HepG2 (cell line): ENCODE measurements around the gene THOP1. TPM values are rescaled to one million over a fixed set of nuclear protein-coding genes. Genes with fewer than 3 reads are reported as not detected.

Experiments used
- ATAC-seq: fragments of 200-7000 bp; cut with Tn5 transposase; 3 replicates; pipeline ENCODE4 v1.9.1; 2020; ENCODE audit warnings: mild to moderate bottlenecking, moderate library complexity
- BruUV-seq: library from RNA; stranded (reverse); fragments of 400-500 nt; replicated peaks from 2 replicates; lab custom pipeline; 2021; lab: Mats Ljungman, UMichigan
- CTCF ChIA-PET: fragments of 300-600 bp; formaldehyde crosslinking; extraction: SDS; loops from one replicate; lab custom pipeline; 2021; ENCODE audit warnings: low total read pairs, inconsistent platforms, low intra/inter-chr PET ratio; lab: Yijun Ruan, JAX
- POLR2A ChIA-PET: fragments of 350-600 bp; sonication (Branson Sonifier 250); formaldehyde crosslinking; loops from one replicate; lab custom pipeline; 2020; ENCODE audit warnings: antibody characterized with exemption, inconsistent platforms; lab: Yijun Ruan, JAX
- DNase-seq: peaks from one replicate; pipeline ENCODE4 v3.0.0-alpha.2; 2015; ENCODE audit warnings: low spot score
- FAIRE-seq: peaks from 3 replicates; lab custom pipeline; 2011; peaks lifted over from hg19 to GRCh38; lab: Jason Lieb, UNC
- H2AFZ ChIP-seq: one replicate; pipeline ENCODE4 v1.6.1; 2011; ENCODE audit warnings: low read length, inconsistent platforms
- H3K27ac ChIP-seq: fragments of 300-600 bp; 3 replicates; pipeline ENCODE4 v1.8.0; 2011; ENCODE audit warnings: mixed run types, mild to moderate bottlenecking, mixed read lengths, low read length, inconsistent platforms; ENCODE audit not compliant: insufficient read depth; ENCODE audit errors: extremely low read length
- H3K27me3 ChIP-seq, 2 experiments: fragments of 200-600 bp in 1 of 2; 2 replicates in 1 of 2; 3 replicates in 1 of 2; pipeline versions ENCODE4 v1.6.0 to v1.8.0; 2011; ENCODE audit warnings: low read length in 2 of 2, mild to moderate bottlenecking in 2 of 2, moderate library complexity in 2 of 2, inconsistent platforms in 1 of 2; ENCODE audit not compliant: insufficient read depth in 2 of 2, control insufficient read depth in 1 of 2
- H3K36me3 ChIP-seq, 2 experiments: fragments of 200-600 bp in 1 of 2; replicated peaks in 1 of 2; 2 replicates in 1 of 2; 3 replicates in 1 of 2; pipeline versions ENCODE4 v1.5.1 to v1.8.0; 2011; ENCODE audit warnings: low read length in 2 of 2, inconsistent platforms in 1 of 2; ENCODE audit not compliant: insufficient read depth in 2 of 2, control insufficient read depth in 1 of 2
- H3K4me1 ChIP-seq: 2 replicates; pipeline ENCODE4 v1.5.1; 2012; ENCODE audit warnings: low read length, inconsistent platforms; ENCODE audit not compliant: insufficient read depth
- H3K4me2 ChIP-seq: 2 replicates; pipeline ENCODE4 v1.6.0; 2011; ENCODE audit warnings: low read depth, low read length, inconsistent platforms
- H3K4me3 ChIP-seq, 3 experiments: fragments of 200-600 bp in 1 of 3; sonication (generic), shearing (Covaris generic) in 1 of 3; replicated peaks in 1 of 3; 2 replicates each; pipeline ENCODE4 v1.5.1; 2011 to 2016; ENCODE audit warnings: low read length in 3 of 3, inconsistent platforms in 2 of 3, low read depth in 2 of 3, mild to moderate bottlenecking in 2 of 3, control low read depth in 1 of 3, mixed read lengths in 1 of 3; ENCODE audit not compliant: insufficient read depth in 1 of 3
- H3K79me2 ChIP-seq: one replicate; pipeline ENCODE4 v1.6.1; 2011; ENCODE audit warnings: low read length, inconsistent platforms; ENCODE audit not compliant: insufficient read depth
- H3K9ac ChIP-seq: 2 replicates; pipeline ENCODE4 v1.6.0; 2011; ENCODE audit warnings: mild to moderate bottlenecking, low read depth, low read length, inconsistent platforms; ENCODE audit not compliant: insufficient read depth
- H3K9me3 ChIP-seq: 2 replicates; pipeline ENCODE4 v1.5.1; 2012; ENCODE audit warnings: mild to moderate bottlenecking, low read length
- H4K20me1 ChIP-seq: 2 replicates; pipeline ENCODE4 v1.6.0; 2011; ENCODE audit warnings: inconsistent platforms, mild to moderate bottlenecking, low read length, moderate library complexity; ENCODE audit not compliant: insufficient read depth
- ATAD3A ChIP-seq: sonication (generic); formaldehyde crosslinking; IDR thresholded peaks from 2 replicates; pipeline ENCODE4 v1.4.0; 2020; ENCODE audit warnings: missing genetic modification reagents
- DPF2 ChIP-seq: sonication (generic); formaldehyde crosslinking; IDR thresholded peaks from 2 replicates; pipeline ENCODE4 v1.4.0; 2020; ENCODE audit warnings: mild to moderate bottlenecking, low read depth, missing genetic modification reagents, borderline replicate concordance
- MLXIP ChIP-seq: sonication (generic); formaldehyde crosslinking; IDR thresholded peaks from 2 replicates; pipeline ENCODE4 v1.9.0; 2021; ENCODE audit warnings: missing genetic modification reagents, borderline replicate concordance
- ZNF724P ChIP-seq: sonication (generic); formaldehyde crosslinking; IDR thresholded peaks from 2 replicates; pipeline ENCODE4 v1.8.0; 2022; ENCODE audit warnings: missing genetic modification reagents, borderline replicate concordance
- WGBS: methylation state at CpG from one replicate; pipeline ENCODE4 v1.1.6; 2017; ENCODE audit warnings: low lambda C conversion rate; 5-methylcytosine and 5-hydroxymethylcytosine counted together
- in situ Hi-C: cut with HindIII; loops from 2 replicates; pipeline ENCODE4 v1.10.0; 2017; ENCODE audit warnings: low pct_unique_long_range_greater_than_20kb; ENCODE audit not compliant: extremely low pct_ligation_motif_present
- intact Hi-C: fragments of 100-400 bp; cut with micrococcal nuclease; formaldehyde crosslinking; loops from one replicate; pipeline ENCODE4 v1.10.0; 2022; ENCODE audit not compliant: unreplicated experiment
- polyA plus RNA-seq, 8 experiments: library from polyadenylated mRNA; depleted of rRNA in 3 of 8; stranded (reverse) in 7 of 8; unstranded in 1 of 8; fragments of >200 nt; fragmentation: Illumina TruSeq in 4 of 8; extraction: Trizol in 4 of 8; gene quantifications; 2 replicates each; pipeline versions ENCODE4 v1.2.1 to v1.2.3, GENCODE V29; 2011 to 2016; ENCODE audit warnings: low read depth in 4 of 8, missing spikeins in 1 of 8, mixed read lengths in 1 of 8; ENCODE audit not compliant: insufficient read depth in 1 of 8
- total RNA-seq, 5 experiments: library from RNA; depleted of rRNA; stranded (reverse); fragments of >200 nt; fragmentation: Illumina TruSeq; extraction: Trizol; gene quantifications; 2 replicates each; pipeline ENCODE4 v1.2.3, GENCODE V29; 2016; ENCODE audit warnings: low read depth in 1 of 5
- TF ChIP-seq, protein P1 (sequence below): sonication (generic); formaldehyde crosslinking; IDR thresholded peaks from 2 replicates; pipeline ENCODE4 v1.4.0; 2020; ENCODE audit warnings: mild to moderate bottlenecking, missing genetic modification reagents

Gene THOP1
- total and polyA plus RNA-seq, 2 of the 13 experiments (the other 11 are each of a cell fraction or from before 2014, with no cell fraction given): 74.4 to 116 TPM

GRCh38 chr19:2767688-2768087 is 17.6 kb upstream of the THOP1 start:
- Histone ChIP-seq H3K79me2 (peaks cover 38% of the 10 kb centered on the region), H3K4me2 (no peak overlapping the region), H3K27me3 (no peaks in the 10 kb centered on the region), H3K36me3 (peaks cover 27 to 60% of the 10 kb centered on the region in 2 experiments; a peak in 4 of 5 replicates), H2AFZ (no peak overlapping the region), H3K4me3 (no peak overlapping the region), H3K9me3 (no peaks in the 10 kb centered on the region), H3K4me1 (no peaks in the 10 kb centered on the region), H3K9ac (no peak overlapping the region), H3K27ac (no peak overlapping the region), H4K20me1 (peaks cover 19% of the 10 kb centered on the region; the same call in 1 of the 2 replicates)
- BruUV-seq: no TSS peak
- WGBS: 97% methylated on average over 7 of the region's 19 CpGs
- ChIA-PET POLR2A (no interaction called here), CTCF (no interaction called here)
- ATAC-seq: no peak
- TF ChIP-seq ATAD3A (CRISPR knock-in tag) (no peak), MLXIP (CRISPR knock-in tag) (no peak), DPF2 (CRISPR knock-in tag) (no peak), ZNF724P (CRISPR knock-in tag) (no peak)
- TF ChIP-seq, protein P1, sequence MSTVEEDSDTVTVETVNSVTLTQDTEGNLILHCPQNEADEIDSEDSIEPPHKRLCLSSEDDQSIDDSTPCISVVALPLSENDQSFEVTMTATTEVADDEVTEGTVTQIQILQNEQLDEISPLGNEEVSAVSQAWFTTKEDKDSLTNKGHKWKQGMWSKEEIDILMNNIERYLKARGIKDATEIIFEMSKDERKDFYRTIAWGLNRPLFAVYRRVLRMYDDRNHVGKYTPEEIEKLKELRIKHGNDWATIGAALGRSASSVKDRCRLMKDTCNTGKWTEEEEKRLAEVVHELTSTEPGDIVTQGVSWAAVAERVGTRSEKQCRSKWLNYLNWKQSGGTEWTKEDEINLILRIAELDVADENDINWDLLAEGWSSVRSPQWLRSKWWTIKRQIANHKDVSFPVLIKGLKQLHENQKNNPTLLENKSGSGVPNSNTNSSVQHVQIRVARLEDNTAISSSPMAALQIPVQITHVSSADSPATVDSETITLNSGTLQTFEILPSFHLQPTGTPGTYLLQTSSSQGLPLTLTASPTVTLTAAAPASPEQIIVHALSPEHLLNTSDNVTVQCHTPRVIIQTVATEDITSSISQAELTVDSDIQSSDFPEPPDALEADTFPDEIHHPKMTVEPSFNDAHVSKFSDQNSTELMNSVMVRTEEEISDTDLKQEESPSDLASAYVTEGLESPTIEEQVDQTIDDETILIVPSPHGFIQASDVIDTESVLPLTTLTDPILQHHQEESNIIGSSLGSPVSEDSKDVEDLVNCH: no peak
- no peak for DNase-seq
- no peak for FAIRE-seq
- in situ Hi-C loops: no loop called here
- intact Hi-C loops: no loop called here
